Stimulated activated CD8-positive, alpha-beta memory T cell treated with anti-CD3 and anti-CD28 coated beads, Interleukin-7, amount 100 ng/mL, for 1 hour (primary cell): Measurements from ENCODE around the gene CHRNA5.

Source experiments
- DNase-seq, 2 donors: peaks; one replicate each; pipeline ENCODE4 v3.0.0-alpha.2; 2020; ENCODE audit warnings: low read depth in 2 of 2

Gene CHRNA5

DNA sequence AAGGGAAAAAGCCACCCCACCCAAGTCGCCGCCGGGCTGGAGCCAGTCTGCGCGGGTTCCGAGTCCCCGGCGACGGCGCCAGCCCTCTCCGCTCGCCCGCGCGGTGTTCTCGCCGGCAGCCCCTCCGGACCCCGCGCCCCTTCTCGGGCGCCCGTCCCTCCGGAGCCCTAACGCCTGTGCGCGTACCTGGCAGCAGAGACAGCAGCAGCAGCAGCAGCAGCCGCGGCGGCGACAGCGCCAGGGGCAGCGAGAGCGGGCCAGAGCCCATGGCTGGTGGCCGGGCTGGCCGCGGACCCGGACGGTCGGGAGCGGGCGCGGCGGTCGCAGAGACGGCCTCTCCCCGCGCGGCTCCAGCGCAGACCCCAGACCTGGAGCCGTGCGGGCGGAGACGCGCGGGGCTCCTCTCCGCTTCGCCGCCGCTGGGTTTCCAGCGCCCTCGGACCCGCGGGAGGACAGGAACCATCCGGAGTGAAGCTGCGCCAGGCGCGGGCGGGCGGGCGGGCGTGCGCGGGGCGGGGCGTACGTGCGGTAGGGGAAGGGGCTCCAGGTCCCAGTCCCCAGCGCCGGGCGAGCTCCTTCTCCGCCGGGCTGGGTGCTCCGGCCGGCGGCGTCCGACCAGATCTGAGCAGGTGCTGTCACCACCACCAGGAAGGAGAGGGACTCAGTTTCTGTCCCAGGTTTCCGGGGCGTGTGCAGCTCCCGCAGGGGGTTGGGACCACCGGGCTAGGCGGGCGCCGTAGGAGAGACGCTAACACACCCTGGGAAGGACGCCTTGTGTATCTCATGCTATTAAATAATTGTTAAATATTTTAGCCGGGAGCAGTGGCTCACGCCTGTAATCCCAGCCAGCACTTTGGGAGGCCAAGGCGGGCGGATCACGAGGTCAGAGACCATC lies 55.5 kb downstream of the CHRNA5 start, which contains the start of gene CHRNA3:
TSS of gene CHRNA3 (minus strand) at position 470 of the 895 bp plus-strand sequence. CDS start at position 268, 202 bp downstream.
- DNase-seq: no peak

DNA sequence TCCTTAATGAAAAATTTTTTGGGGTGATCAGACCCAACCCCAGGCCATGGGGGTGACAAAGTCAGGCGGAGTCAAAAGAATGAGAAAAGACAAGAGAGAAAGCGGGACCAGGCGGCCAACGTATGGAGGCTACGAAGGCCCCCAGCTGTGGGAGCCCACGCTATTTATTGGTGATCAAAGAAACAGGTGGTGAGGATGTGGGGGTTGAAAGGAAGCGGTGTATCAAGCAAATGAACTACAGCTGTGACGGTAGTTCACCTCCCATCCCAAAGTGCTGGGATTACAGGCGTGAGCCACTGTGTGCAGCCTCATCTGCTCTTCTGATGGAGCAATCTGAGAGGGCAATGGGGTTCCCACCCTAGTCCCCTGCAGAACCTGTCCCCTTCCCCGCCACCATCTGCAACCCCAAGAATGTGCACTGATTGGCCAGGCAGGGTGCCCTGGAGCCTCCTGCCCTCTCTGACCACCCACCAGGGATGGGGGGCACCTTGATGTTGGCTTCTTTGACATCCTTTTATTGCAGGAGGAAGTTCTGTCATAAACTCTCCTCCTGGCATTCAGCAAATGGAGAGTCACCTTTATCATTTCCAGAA lies 56.6 kb downstream of the CHRNA5 start:
- no peak for DNase-seq

DNA sequence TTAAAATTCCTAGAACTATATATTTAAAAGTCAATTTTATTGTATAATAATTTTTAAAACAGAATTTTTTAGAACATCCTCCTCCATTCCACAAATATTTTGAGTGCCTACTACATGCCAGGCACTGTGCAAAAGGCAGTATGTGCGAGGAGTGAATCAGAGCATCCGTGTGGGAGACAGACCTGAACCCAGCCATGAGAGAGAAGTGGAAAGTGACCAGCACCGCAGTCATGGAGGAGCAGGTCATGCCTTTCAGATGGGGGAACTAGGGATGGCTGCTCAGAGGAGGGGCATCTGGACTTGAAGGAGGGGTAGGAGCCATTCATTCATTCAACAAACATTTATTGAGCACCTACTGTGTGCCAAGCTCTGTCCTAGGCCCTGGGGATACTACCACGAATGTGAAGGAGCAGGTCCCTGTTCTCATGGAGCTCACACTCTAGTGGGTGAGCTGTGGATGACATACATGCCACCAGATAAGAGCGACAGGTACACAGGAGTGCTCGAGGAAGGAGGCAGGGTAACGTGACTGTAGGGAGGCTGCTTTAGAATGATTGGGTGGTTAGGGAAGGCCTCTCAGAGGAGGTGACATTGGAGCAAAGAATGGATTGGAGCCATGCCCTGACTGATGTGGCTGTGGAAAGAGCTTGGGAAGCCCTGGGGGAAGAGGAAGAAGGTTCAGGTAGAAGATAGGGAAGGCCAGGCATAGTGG lies 58.6 kb downstream of the CHRNA5 start:
- no peak for DNase-seq

DNA sequence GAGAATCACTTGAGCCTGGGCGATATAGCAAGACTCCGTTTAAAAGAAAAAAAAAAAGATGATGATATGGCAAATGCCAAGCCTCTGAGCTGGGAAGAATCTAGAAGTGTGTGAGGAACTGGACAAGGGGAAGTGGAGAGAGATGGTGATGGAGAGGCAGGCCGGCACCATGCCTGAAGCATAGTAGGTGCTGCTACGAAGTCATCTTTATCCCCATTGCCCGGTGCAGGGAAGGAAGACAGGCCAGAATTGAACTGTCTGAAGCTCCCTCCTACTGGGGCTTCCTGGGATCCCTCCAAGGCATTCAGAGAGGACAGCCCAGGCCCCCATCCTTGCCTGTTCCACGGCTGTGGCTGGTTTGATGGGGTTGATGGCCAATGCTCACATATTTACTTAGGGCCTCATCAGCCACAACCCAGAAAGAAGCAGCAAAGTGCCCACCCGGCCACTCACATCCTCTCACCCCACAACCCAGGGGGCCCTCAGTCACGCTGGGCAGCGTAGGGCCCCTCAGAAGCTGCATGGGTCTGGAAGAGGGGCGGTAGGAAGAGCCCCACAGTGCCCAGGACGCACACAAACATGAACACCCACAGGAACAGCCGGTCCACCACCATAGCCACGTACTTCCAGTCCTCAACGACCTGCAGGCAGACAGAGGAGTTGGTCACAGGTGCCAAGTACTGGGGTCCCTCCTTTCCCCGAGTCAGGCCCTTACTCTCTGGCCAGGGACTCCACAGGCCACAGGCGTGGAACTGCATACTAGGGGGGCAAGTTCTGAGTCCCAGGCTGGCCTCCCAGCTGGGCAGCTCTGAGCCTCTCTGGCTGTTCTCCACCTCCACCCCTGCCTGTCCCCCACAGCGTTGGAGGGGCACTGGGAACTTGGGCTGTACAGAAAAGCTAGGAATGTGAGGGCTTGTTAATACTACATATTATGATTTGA lies 59.6 kb downstream of the CHRNA5 start:
- DNase-seq: no peak

DNA sequence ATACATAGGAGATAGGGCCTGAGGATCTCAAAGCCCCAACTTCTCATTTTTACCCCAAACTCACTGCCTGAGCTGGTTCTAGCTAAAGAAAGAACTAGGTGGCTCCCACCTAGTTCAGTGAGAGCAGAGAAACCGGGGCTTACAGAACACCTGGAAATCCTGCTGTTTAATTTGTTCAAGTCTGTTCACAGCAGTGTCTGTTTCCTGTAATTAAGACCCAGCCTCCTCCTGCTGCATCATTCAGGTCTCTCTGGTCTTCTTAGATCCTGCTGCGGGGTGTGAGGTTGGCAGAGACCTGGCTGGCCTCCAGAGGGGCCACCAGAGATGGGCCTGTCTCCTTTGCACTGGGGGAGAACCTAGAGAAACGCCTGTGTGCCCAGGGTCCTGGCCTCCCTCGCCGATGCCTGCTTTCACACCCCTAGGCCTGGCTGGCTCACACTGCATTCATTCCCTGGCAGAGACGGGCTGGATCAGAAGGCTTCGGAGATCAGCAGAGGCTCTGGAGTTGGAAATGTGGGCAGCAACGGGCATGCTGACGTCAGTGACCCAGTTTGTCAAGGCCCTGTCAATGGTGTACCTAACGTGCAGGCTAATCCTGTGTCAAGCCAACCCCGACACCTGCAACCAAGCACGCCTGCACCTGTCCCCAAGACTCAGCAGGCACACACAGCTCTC lies 60.4 kb downstream of the CHRNA5 start:
- DNase-seq: no peak

DNA sequence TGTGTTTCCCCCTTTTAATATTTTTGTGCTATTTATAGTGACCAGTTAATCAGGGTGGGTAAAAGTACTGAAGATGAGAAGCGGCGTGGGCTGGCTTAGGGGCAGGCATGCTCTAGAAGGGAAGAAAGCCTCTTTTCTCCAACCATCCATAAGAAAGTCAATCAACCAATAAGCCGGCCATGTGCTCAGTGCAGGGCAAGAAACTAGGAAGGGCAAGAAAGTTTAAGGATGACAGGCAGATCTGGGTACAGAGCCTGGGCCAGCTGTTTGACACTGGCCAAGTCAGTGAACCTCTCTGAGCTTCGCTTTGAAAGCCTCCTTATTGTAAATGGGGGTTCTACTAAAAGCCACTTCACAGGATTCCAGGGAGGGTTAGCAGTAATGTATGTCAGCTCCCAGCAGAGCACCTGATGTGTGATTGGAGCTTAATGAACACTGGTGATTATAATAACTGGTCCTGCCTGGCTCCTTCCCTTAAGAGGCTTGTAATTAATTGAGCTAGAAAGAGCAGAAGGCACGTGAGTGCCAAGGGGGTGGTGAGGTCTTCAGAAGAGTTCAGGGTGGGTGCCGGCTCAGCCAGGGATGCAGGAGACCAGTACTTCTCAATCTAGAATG lies 61.2 kb downstream of the CHRNA5 start:
- DNase-seq: no peak

DNA sequence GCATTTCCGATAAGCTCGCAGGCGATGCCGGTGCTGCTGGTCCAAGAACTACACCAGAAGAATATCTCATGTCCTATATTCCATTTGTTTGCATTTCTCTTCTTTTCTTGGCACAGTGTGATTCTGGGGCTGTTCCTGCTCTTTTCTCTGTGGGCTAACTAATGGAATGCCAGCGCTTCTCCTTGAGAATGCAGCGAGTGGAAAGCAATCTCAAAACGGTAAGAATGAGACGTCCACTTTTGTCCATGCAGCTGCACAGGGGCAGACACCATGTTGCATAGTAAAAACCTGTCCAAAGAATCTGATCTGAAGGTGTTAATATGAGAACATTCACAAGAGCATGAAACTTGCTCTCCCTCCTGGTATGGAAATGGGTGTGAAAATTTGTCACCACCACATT lies 62.0 kb downstream of the CHRNA5 start:
- DNase-seq: no peak

GRCh38 chr15:78628227-78628626 lies 62.9 kb downstream of the CHRNA5 start:
- DNase-seq: no peak

DNA sequence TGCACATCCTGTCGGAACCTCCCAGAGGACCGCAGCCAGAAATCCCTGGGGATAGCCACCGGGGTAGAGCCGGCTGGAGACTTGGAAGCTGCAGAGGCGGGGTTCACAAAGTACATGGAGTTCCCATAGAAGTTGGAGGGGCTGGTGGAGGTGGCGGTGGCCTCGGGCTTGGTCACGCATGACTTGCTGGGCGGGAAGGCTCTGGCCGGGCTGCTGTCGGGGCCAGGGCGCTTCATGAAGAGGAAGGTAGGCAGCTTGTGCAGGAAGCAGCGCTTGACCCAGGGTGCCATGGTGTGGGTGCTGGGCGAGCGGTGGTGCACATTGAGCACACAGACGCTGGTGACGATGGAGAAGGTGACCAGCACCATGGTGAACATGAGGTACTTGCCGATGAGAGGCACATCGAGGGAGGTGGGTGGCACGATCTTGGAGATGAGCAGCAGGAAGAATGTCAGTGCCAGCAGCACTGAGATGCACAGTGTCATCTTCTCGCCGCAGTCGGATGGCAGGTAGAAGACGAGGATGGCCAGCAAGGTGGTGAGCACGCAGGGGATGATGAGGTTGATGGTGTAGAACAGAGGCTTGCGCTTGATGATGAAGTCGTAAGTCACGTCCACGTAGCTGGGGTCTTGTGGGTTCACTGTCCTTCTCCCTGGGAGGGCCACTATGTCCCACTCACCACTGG lies 63.9 kb downstream of the CHRNA5 start:
- no peak for DNase-seq

DNA sequence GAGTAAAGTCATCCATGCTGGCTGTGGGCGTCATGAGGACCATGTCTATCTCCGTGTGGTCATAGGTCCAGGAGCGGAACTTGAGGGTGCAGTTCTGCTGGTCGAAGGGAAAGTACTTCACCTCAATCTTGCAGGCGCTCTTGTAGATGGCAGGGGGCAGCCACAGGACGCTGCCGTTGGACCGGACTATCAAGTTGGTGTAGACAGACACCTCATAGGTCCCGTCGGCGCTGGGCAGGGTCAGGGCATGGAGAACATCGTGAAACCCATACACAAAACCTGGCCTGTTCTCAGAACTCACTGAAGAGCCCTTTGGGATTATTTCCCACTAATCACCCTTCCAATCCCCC lies 64.4 kb downstream of the CHRNA5 start:
- no peak for DNase-seq

DNA sequence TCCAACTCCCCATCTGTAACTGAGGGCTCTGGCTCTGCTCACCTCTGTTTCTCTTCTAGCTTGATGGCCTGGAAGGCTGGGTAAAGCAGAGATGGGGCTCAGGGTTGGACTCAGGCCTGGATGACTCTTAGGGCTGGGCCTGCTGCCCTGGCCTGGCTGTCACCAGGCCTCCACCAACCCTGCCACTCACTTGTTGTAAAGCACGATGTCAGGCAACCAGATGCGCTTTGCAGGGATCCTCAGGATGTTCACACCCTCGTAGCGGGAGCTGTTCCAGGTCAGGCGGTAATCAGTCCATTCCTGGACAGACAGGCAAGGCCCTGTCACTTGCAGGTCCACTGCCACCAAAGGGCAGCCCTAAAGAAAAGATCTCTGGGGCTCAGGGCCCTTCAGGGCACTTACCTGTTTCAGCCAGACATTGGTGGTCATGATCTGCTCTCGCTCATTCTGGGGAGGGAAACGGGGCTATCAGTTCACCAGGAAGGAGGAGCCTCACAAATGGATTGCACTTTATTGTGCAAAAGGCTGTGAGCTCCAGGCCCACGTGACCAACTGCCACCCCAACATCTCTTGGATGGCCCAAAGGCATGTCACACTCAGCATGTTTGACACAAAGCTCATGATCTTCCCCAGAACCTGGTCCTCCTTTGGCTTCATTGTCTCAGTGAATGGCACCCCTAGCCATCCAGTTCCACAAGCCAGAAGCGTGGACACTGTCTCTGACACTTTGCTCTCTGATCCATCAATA lies 65.7 kb downstream of the CHRNA5 start:
- no peak for DNase-seq

GRCh38 chr15:78633348-78633747 lies 68.0 kb downstream of the CHRNA5 start:
- no peak for DNase-seq

- no peak for DNase-seq
These were observed 69.2 kb downstream of the CHRNA5 start for GRCh38 chr15:78634210-78635145.

DNA sequence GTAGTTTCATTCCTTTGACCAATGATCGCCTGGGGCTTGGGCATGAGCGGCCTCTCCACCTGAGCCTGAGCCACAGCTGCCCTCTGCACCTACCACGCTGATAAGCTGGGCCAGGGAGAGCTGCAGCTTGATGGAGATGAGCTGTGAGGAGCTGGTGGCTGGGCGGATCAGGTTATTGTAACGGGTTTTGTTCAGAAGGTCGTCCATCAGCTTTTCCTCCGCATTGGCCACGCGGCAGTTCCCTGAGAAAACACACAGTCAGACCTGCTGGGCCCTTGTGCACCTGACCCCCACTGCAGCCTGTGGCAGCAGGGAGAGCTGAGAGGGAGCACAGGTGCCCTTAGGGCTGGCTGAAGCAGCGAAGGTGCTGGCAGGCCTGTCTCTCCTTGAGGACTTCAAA lies 70.0 kb downstream of the CHRNA5 start:
- no peak for DNase-seq

- no peak for DNase-seq
These were observed 71.1 kb downstream of the CHRNA5 start for GRCh38 chr15:78636378-78636859.

- DNase-seq: no peak
These were observed 72.6 kb downstream of the CHRNA5 start for GRCh38 chr15:78637776-78638435.

DNA sequence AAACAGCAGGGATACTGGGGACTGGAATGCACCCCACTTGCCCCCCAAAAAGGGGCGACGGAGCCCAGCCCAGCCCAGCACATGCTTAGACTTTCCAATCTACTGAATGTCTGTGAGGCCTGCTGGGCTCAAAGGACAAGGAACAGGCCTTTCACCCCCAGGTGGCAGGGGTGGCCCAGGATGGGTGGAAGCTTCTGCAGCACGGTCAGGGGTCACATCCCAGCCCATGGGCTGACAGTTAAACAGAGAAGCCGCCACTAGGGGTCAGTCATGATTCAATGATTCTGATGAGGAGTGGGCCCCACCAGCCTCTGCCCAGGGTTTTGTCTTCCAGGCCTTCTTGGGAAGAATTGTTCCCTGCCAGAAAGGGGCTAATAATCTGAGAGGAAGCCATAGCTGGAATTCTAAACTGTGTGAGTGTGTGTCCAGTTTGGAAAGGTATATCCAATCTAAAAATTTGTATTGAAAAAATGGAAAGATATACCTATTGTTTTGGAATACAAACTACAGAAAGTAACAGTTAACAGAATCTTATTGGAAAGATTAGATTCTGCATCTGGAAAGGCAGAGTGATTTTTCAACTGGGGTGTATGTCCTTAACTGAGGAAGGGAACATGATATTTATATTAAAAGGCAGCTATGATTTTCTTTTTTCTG lies 73.5 kb downstream of the CHRNA5 start:
- peak in 1 of 2 donors; percentile 15 for DNase-seq
